Measurements from ENCODE around the gene SMIM30.

The SMIM30 gene

DNA sequence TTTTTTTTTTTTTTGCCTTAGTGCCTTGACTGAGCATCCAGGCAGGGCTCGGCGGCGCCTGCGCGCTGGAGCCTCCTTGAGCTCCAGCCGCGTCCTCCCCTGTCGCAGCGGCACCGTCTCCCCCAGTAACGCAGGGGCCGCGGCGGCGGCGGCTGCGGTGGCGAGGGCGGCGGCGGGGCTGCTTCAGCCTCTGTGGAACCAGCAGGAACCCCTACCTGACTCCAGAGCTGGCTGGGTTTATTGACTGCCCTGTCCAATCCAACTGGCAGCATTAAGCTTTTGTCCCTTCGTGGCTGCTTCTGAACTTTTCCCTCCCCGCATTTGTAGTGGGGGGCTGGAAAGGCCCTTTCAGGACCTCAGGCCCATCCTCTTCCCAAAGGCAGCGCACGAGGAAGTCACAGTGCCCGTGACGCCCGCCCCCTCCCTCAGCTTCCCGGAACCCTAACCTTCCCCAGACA lies 31.9 kb downstream of the SMIM30 start, which contains the start of gene GPR85:
GPR85 (minus strand) TSS at position 397 of the 458 bp plus-strand sequence. CDS start 2,106 bp downstream, outside the sequence.
- TF ChIP-seq, protein P1, sequence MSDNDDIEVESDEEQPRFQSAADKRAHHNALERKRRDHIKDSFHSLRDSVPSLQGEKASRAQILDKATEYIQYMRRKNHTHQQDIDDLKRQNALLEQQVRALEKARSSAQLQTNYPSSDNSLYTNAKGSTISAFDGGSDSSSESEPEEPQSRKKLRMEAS (IDR thresholded peaks at IDR 0.05; ENCODE audit: low read depth, low read length): no peak
- no peak for TF ChIP-seq MYC (IDR thresholded peaks at IDR 0.05; ENCODE audit: low read depth, low read length)
- TF ChIP-seq, protein P2, sequence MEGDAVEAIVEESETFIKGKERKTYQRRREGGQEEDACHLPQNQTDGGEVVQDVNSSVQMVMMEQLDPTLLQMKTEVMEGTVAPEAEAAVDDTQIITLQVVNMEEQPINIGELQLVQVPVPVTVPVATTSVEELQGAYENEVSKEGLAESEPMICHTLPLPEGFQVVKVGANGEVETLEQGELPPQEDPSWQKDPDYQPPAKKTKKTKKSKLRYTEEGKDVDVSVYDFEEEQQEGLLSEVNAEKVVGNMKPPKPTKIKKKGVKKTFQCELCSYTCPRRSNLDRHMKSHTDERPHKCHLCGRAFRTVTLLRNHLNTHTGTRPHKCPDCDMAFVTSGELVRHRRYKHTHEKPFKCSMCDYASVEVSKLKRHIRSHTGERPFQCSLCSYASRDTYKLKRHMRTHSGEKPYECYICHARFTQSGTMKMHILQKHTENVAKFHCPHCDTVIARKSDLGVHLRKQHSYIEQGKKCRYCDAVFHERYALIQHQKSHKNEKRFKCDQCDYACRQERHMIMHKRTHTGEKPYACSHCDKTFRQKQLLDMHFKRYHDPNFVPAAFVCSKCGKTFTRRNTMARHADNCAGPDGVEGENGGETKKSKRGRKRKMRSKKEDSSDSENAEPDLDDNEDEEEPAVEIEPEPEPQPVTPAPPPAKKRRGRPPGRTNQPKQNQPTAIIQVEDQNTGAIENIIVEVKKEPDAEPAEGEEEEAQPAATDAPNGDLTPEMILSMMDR (IDR thresholded peaks at IDR 0.05; ENCODE audit: low read depth, low read length): no peak
- no peak for TF ChIP-seq POLR2A (IDR thresholded peaks at IDR 0.05; ENCODE audit: extremely low read depth, insufficient read length)
- peak; percentile 85 for DNase-seq (ENCODE audit: low read depth)
- H3K4me3 ChIP-seq (ENCODE audit: low read depth, low read length): peak within 1 kb of the TSS; percentile 65

DNA sequence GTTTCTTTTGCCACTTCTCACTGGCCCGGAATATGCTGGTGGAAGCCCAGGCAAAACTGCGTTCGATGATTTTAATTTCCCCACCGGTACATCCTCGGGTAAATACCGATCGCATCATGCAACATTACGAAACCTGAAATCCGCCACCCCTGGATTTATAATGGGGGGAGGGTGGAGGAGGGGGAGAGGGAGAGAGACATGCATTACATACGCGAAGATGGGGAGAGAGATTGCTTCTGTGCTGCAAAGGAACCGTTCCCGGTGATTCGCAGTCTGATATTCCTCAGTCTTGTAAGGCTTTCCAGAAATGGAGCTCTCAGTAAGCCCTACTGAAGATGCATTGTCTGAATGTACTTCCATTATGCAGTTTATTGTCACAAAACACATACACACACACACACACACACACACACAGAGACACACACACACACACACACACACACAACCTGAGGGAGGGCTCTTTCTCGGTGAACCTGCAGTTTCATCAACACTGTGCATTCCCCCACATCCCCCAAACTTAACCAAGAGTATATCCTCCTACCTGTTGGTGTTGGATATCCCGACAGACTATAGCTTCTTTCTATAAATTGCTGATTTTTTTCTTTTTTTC lies 32.5 kb downstream of the SMIM30 start:
- peak; percentile 62 for DNase-seq (ENCODE audit: low read depth)
- peak overlapping the region; percentile 65 for H3K4me3 ChIP-seq (ENCODE audit: low read depth, low read length)
- no peak for TF ChIP-seq POLR2A (IDR thresholded peaks at IDR 0.05; ENCODE audit: extremely low read depth, insufficient read length)
- TF ChIP-seq, protein P1 (IDR thresholded peaks at IDR 0.05; ENCODE audit: low read depth, low read length): no peak
- TF ChIP-seq, protein P2 (IDR thresholded peaks at IDR 0.05; ENCODE audit: low read depth, low read length): no peak
- TF ChIP-seq MYC (IDR thresholded peaks at IDR 0.05; ENCODE audit: low read depth, low read length): no peak; the same call in 1 of the 2 replicates

DNA sequence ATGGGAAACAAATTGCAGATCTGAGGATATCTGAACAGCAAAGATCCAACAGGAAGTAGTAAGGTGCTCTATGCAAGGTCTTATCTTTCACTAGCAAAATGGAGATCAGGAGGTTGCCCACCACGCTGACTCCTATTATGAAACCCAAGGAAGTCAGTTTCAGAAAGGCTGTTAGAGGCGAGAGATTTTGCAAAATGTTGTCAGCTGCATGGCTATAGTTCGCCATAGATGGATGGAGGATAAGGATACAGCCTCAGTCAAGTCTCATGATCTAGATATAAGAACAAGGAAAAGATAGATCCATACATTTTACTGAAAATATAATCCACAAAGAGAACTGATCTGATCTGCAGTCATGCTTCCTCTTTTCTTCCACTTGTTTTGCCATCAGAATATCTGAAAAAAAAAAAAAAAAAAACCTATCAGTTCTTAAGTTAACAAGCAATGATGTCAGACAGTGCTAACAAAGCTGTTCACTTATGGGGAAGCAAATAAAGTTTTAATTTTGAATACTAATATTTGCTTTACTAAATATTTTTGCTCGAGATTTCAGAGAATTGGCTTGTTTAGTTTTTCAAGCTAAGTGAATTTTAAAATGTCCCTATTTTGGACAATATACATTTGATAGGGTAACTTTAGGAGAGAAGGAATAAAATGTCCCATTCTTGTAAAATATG lies 33.7 kb downstream of the SMIM30 start:
- H3K4me3 ChIP-seq (ENCODE audit: low read depth, low read length): peak overlapping the region; percentile 65
- TF ChIP-seq POLR2A (IDR thresholded peaks at IDR 0.05; ENCODE audit: extremely low read depth, insufficient read length) (no peak), MYC (IDR thresholded peaks at IDR 0.05; ENCODE audit: low read depth, low read length) (peak; percentile 60)
- TF ChIP-seq, protein P2 (IDR thresholded peaks at IDR 0.05; ENCODE audit: low read depth, low read length): no peak
- peak; percentile 71 for DNase-seq (ENCODE audit: low read depth)

DNA sequence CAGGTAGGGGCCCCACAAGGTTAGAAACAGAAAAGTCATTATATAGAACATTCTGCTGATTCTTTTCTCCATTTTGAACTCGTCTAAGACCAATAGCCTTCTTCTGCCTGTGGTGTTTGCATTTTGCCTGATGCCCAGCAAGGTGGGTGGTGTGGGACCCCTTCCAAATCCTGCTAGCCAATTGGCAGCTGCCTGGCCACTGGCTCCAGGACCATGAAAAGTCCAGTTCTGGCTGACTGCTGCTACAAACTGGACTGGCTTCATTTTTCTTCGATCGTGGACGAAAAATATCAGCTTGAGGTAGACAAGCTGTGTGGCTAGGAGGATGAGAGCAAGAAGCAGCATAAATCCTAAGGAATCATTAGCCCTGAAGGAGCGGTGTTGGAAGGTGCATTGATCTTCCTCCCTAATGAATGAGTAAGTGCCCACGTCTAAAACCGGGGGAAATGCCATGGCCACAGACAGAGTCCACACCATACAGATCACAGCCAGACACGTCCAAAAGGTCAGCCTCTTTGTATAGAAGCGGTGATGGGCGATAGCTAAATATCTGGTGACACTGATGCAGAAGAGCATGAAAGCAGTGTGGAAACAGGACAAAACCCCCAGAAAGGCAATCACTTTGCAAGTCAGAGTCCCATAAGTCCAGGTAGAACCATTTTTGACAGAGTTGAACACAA lies 34.4 kb downstream of the SMIM30 start:
- TF ChIP-seq, protein P2 (IDR thresholded peaks at IDR 0.05; ENCODE audit: low read depth, low read length): no peak
- TF ChIP-seq MYC (IDR thresholded peaks at IDR 0.05; ENCODE audit: low read depth, low read length) (no peak), POLR2A (IDR thresholded peaks at IDR 0.05; ENCODE audit: extremely low read depth, insufficient read length) (no peak)
- TF ChIP-seq, protein P1 (IDR thresholded peaks at IDR 0.05; ENCODE audit: low read depth, low read length): no peak
- no peak for DNase-seq (ENCODE audit: low read depth)
- peak overlapping the region; percentile 65 for H3K4me3 ChIP-seq (ENCODE audit: low read depth, low read length)

DNA sequence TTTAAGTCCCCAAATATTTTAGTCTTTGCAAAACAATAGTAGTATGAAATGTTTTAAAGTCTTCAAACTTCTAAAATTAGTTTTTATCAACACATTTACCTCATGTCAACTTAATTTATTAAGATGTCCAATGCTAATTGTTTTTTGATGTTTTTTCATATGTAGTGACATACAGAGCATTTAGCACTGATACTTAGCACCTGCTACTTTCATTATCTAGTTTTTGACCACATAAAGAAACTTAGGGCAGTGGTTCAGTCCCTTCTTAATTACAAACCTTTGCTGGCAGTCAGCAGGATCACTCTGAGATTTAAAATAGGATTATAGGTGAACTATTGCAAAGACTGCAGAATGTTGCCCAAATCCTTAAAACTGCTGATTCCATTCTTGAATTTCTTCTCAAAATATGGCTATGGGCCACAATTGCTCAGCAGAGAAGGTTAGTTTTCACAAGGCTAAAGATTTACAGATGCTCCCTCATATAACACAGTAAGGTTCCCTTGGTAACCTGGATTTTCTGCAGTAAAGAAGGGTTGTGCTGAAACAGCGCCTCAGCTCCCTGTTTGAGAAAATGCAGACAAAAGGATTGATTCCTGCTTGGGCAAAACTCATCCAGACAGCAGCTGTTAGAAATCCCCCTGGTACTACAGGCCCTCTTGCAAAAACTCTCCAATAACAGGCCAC lies 35.1 kb downstream of the SMIM30 start:
- TF ChIP-seq MYC (IDR thresholded peaks at IDR 0.05; ENCODE audit: low read depth, low read length) (no peak), POLR2A (IDR thresholded peaks at IDR 0.05; ENCODE audit: extremely low read depth, insufficient read length) (no peak)
- TF ChIP-seq, protein P1 (IDR thresholded peaks at IDR 0.05; ENCODE audit: low read depth, low read length): no peak
- TF ChIP-seq, protein P2 (IDR thresholded peaks at IDR 0.05; ENCODE audit: low read depth, low read length): no peak
- no peak overlapping the region for H3K4me3 ChIP-seq (ENCODE audit: low read depth, low read length)
- no peak for DNase-seq (ENCODE audit: low read depth)
